CD4-positive, CD25-positive, alpha-beta regulatory T cell (primary cell): Measurements from ENCODE around the gene AFF1. TPM values are rescaled to one million over a fixed set of nuclear protein-coding genes. Genes with fewer than 3 reads are reported as not detected.
"Not testable (repeated sequence)": the region's sequence is repeated elsewhere in the genome, so short reads cannot be mapped to it uniquely, and the experiment has no call there.

Experiments used
- ATAC-seq, 2 donors: fragments of 150-1000 bp; cut with Tn5 transposase; one replicate each; pipeline ENCODE4 v1.10.0; 2021; ENCODE audit warnings: low read depth in 2 of 2, moderate number of reproducible peaks in 2 of 2, moderate library complexity in 1 of 2
- DNase-seq, 3 donors: peaks; one replicate each; pipeline versions ENCODE4 v3.0.0 to v3.0.0-alpha.2; 2012 to 2022; ENCODE audit warnings: mixed read lengths in 1 of 3
- H3K27ac ChIP-seq: one replicate; pipeline ENCODE4 v1.7.0; 2013; ENCODE audit warnings: mild to moderate bottlenecking, low read length; ENCODE audit not compliant: insufficient read depth, poor library complexity, severe bottlenecking
- H3K27me3 ChIP-seq: one replicate; pipeline ENCODE4 v1.7.0; 2013; ENCODE audit warnings: low read length; ENCODE audit not compliant: control insufficient read depth, insufficient read depth
- H3K36me3 ChIP-seq: one replicate; pipeline ENCODE4 v1.7.0; 2013; ENCODE audit warnings: mild to moderate bottlenecking, low read length, moderate library complexity; ENCODE audit not compliant: control insufficient read depth, insufficient read depth
- H3K4me1 ChIP-seq: 2 replicates; pipeline ENCODE4 v1.7.0; 2013; ENCODE audit warnings: mild to moderate bottlenecking, low read length; ENCODE audit not compliant: insufficient read depth, control insufficient read depth, poor library complexity, severe bottlenecking
- H3K4me3 ChIP-seq: one replicate; pipeline ENCODE4 v1.7.0; 2013; ENCODE audit warnings: low read depth, mild to moderate bottlenecking, low read length, moderate library complexity
- H3K9me3 ChIP-seq, 2 experiments: 1 replicate in 1 of 2; 2 replicates in 1 of 2; pipeline ENCODE4 v1.7.0; 2013; ENCODE audit warnings: low read length in 2 of 2, mild to moderate bottlenecking in 1 of 2, moderate library complexity in 1 of 2; ENCODE audit not compliant: control insufficient read depth in 2 of 2
- H3K27ac Mint-ChIP-seq, 3 donors: one replicate each; pipeline ENCODE4 v1.8.0; 2020 to 2022; ENCODE audit warnings: mild to moderate bottlenecking in 3 of 3, mixed read lengths in 3 of 3, moderate library complexity in 2 of 3
- H3K27me3 Mint-ChIP-seq: one replicate; pipeline ENCODE4 v1.8.0; 2022; ENCODE audit warnings: mild to moderate bottlenecking, mixed read lengths
- H3K36me3 Mint-ChIP-seq: one replicate; pipeline ENCODE4 v1.8.0; 2020; ENCODE audit warnings: mixed read lengths
- H3K4me1 Mint-ChIP-seq, 4 donors: one replicate each; pipeline ENCODE4 v1.8.0; 2020 to 2022; ENCODE audit warnings: mixed read lengths in 4 of 4, mild to moderate bottlenecking in 1 of 4
- H3K4me3 Mint-ChIP-seq, 4 donors: one replicate each; pipeline ENCODE4 v1.8.0; 2020 to 2022; ENCODE audit warnings: mild to moderate bottlenecking in 4 of 4, mixed read lengths in 4 of 4, moderate library complexity in 3 of 4
- H3K9me3 Mint-ChIP-seq, 7 donors: one replicate each; pipeline ENCODE4 v1.8.0; 2020 to 2022; ENCODE audit warnings: mixed read lengths in 7 of 7, mild to moderate bottlenecking in 3 of 7, moderate library complexity in 2 of 7
- polyA plus RNA-seq, 4 donors: library from polyadenylated mRNA; unstranded; fragments of 300-500 nt; fragmentation: Illumina TruSeq; gene quantifications; one replicate each; pipeline ENCODE4 v1.2.3, GENCODE V29; 2021
- total RNA-seq: library from RNA; stranded (reverse); gene quantifications from one replicate; pipeline ENCODE4 v1.2.3, GENCODE V29; 2022

Gene AFF1
- total and polyA plus RNA-seq, 5 donors from 2014 or later, result 18.1 to 122 (median 37.4) TPM

- H3K27me3 ChIP-seq, result no peaks in the 10 kb centered on the region
These were observed 97.1 kb downstream of the AFF1 start for GRCh38 chr4:87031920-87032319.

GRCh38 chr4:87032884-87033533 lies 98.2 kb downstream of the AFF1 start:
- no peak overlapping the region for H3K27ac Mint-ChIP-seq
- peaks cover 26% of the 10 kb centered on the region for H3K4me1 ChIP-seq

More at GRCh38 chr4:87031920-87032319, 97.1 kb downstream of the AFF1 start:
- H3K27ac ChIP-seq, result no peak overlapping the region
- H3K4me1 ChIP-seq, result peaks cover 23% of the 10 kb centered on the region
- no peak overlapping the region for H3K27ac Mint-ChIP-seq
- ATAC-seq (no peak), DNase-seq (no peak)
- no peaks in the 10 kb centered on the region for H3K36me3 ChIP-seq
- no peaks in the 10 kb centered on the region for H3K27me3 Mint-ChIP-seq
- no peaks in the 10 kb centered on the region for H3K36me3 Mint-ChIP-seq
- no peak overlapping the region for H3K4me3 ChIP-seq
- H3K4me3 Mint-ChIP-seq, result no peak overlapping the region
- no peaks in the 10 kb centered on the region for H3K9me3 Mint-ChIP-seq
- H3K4me1 Mint-ChIP-seq, result peaks cover 4 to 36% (median 32%) of the 10 kb centered on the region in 4 donors
- no peaks in the 10 kb centered on the region for H3K9me3 ChIP-seq

GRCh38 chr4:87033902-87034301 lies 99.1 kb downstream of the AFF1 start:
- no peaks in the 10 kb centered on the region for H3K36me3 ChIP-seq
- no peaks in the 10 kb centered on the region for H3K36me3 Mint-ChIP-seq
- DNase-seq, result no peak
- H3K9me3 Mint-ChIP-seq, result no peaks in the 10 kb centered on the region
- no peak overlapping the region for H3K4me3 Mint-ChIP-seq
- H3K27ac Mint-ChIP-seq, result no peak overlapping the region
- ATAC-seq, result no peak
- H3K4me1 ChIP-seq, result peaks cover 26% of the 10 kb centered on the region
- no peaks in the 10 kb centered on the region for H3K9me3 ChIP-seq
- H3K27me3 ChIP-seq, result no peaks in the 10 kb centered on the region
- peaks cover 9 to 41% (median 38%) of the 10 kb centered on the region in 4 donors for H3K4me1 Mint-ChIP-seq
- no peak overlapping the region for H3K4me3 ChIP-seq
- H3K27ac ChIP-seq, result no peak overlapping the region
- H3K27me3 Mint-ChIP-seq, result no peaks in the 10 kb centered on the region

More at GRCh38 chr4:87032884-87033533, 98.2 kb downstream of the AFF1 start:
- DNase-seq (no peak), ATAC-seq (no peak)
- no peaks in the 10 kb centered on the region for H3K9me3 ChIP-seq
- no peak overlapping the region for H3K27ac ChIP-seq
- no peaks in the 10 kb centered on the region for H3K36me3 ChIP-seq
- Mint-ChIP-seq H3K27me3 (no peaks in the 10 kb centered on the region), H3K36me3 (no peaks in the 10 kb centered on the region), H3K4me1 (peaks cover 0 to 43% (median 34%) of the 10 kb centered on the region in 4 donors), H3K9me3 (no peaks in the 10 kb centered on the region), H3K4me3 (no peak overlapping the region)
- no peak overlapping the region for H3K4me3 ChIP-seq
- no peaks in the 10 kb centered on the region for H3K27me3 ChIP-seq

GRCh38 chr4:87034527-87034926 lies 99.7 kb downstream of the AFF1 start:
- Mint-ChIP-seq H3K27ac (peak overlapping the region in 1 of 3 donors; percentile 10), H3K4me3 (peak overlapping the region in 1 of 4 donors; percentile 13), H3K4me1 (peaks cover 15 to 45% (median 40%) of the 10 kb centered on the region in 4 donors), H3K9me3 (no peaks in the 10 kb centered on the region), H3K36me3 (no peaks in the 10 kb centered on the region), H3K27me3 (no peaks in the 10 kb centered on the region)
- Histone ChIP-seq H3K36me3 (no peaks in the 10 kb centered on the region), H3K4me1 (peaks cover 26% of the 10 kb centered on the region), H3K27ac (no peak overlapping the region), H3K9me3 (no peaks in the 10 kb centered on the region), H3K27me3 (no peaks in the 10 kb centered on the region), H3K4me3 (no peak overlapping the region)
- DNase-seq (no peak), ATAC-seq (no peak)

GRCh38 chr4:87035881-87036509 lies 101.2 kb downstream of the AFF1 start:
- H3K4me1 ChIP-seq, result peaks cover 20% of the 10 kb centered on the region
- no peaks in the 10 kb centered on the region for H3K9me3 Mint-ChIP-seq
- no peak for ATAC-seq
- peak overlapping the region in 1 of 4 donors; percentile 28 for H3K4me3 Mint-ChIP-seq
- H3K9me3 ChIP-seq, result no peaks in the 10 kb centered on the region
- no peak overlapping the region for H3K27ac ChIP-seq
- H3K27me3 ChIP-seq, result no peaks in the 10 kb centered on the region
- H3K36me3 Mint-ChIP-seq, result no peaks in the 10 kb centered on the region
- no peak for DNase-seq
- no peak overlapping the region for H3K4me3 ChIP-seq
- no peaks in the 10 kb centered on the region for H3K27me3 Mint-ChIP-seq
- peak overlapping the region in 1 of 3 donors; percentile 38 for H3K27ac Mint-ChIP-seq
- peaks cover 23 to 41% (median 36%) of the 10 kb centered on the region in 4 donors for H3K4me1 Mint-ChIP-seq
- H3K36me3 ChIP-seq, result no peaks in the 10 kb centered on the region

- no peak overlapping the region for H3K4me3 ChIP-seq
- ATAC-seq (no peak), DNase-seq (no peak)
- no peaks in the 10 kb centered on the region for H3K36me3 ChIP-seq
- no peaks in the 10 kb centered on the region for H3K27me3 Mint-ChIP-seq
- H3K27ac Mint-ChIP-seq, result peak overlapping the region in 1 of 3 donors; percentile 89
- H3K27me3 ChIP-seq, result no peaks in the 10 kb centered on the region
- peaks cover 30 to 46% (median 41%) of the 10 kb centered on the region in 4 donors for H3K4me1 Mint-ChIP-seq
- H3K4me3 Mint-ChIP-seq, result peak overlapping the region in 1 of 4 donors; percentile 28
- no peaks in the 10 kb centered on the region for H3K36me3 Mint-ChIP-seq
- no peaks in the 10 kb centered on the region for H3K9me3 ChIP-seq
- no peak overlapping the region for H3K27ac ChIP-seq
- H3K9me3 Mint-ChIP-seq, result no peaks in the 10 kb centered on the region
- peaks cover 15% of the 10 kb centered on the region for H3K4me1 ChIP-seq
These were observed 101.9 kb downstream of the AFF1 start for GRCh38 chr4:87036713-87037112.

- not testable (repeated sequence) for H3K36me3 Mint-ChIP-seq, H3K9me3 ChIP-seq, H3K27ac ChIP-seq, H3K9me3 Mint-ChIP-seq, H3K36me3 ChIP-seq, H3K27me3 Mint-ChIP-seq, H3K4me3 ChIP-seq, DNase-seq, H3K27me3 ChIP-seq, ATAC-seq
- H3K27ac Mint-ChIP-seq, result peak overlapping the region; percentile 32 to 59 (median 35)
- peaks cover 17% of the 10 kb centered on the region for H3K4me1 ChIP-seq
- peak overlapping the region in 2 of 4 donors; percentile 14 to 47 for H3K4me3 Mint-ChIP-seq
- H3K4me1 Mint-ChIP-seq, result peaks cover 34 to 49% (median 44%) of the 10 kb centered on the region in 4 donors
These were observed 102.4 kb downstream of the AFF1 start for GRCh38 chr4:87037171-87037570.
